ENCODE results near the gene PEX11A. TPM values are rescaled to one million over a fixed set of nuclear protein-coding genes. Genes with fewer than 3 reads are reported as not detected.

PEX11A gene
- total and polyA plus RNA-seq, 2 of the 8 experiments (the other 6 are each of a cell fraction or from before 2014, with no cell fraction given), result 2.9 to 3.0 TPM

- peak; percentile 88 to 94 for TF ChIP-seq SIN3A (conservative IDR thresholded peaks at IDR 0.05 in 1 of 2, IDR thresholded peaks at IDR 0.05 in 1 of 2; ENCODE audit: low read depth in 1 of 2, low read length in 2 of 2)
- TF ChIP-seq RNF2 (IDR thresholded peaks at IDR 0.05; ENCODE audit: borderline replicate concordance, low read depth, low read length, missing control alignments, poor library complexity, severe bottlenecking), result no peak
- TF ChIP-seq USF2 (IDR thresholded peaks at IDR 0.05; ENCODE audit: low read length), result no peak
- TF ChIP-seq RBBP5 (IDR thresholded peaks at IDR 0.05; ENCODE audit: borderline replicate concordance, low read depth, low read length), result peak; percentile 60; the same call in 1 of the 2 replicates
- peak; percentile 25 for TF ChIP-seq EZH2 (IDR thresholded peaks at IDR 0.05; ENCODE audit: low read depth, low read length, severe bottlenecking)
- peak; percentile 98 for TF ChIP-seq KDM4A (IDR thresholded peaks at IDR 0.05; ENCODE audit: low read depth, low read length, severe bottlenecking)
- no peak for TF ChIP-seq JUND (IDR thresholded peaks at IDR 0.05; ENCODE audit: low read length)
- peak; percentile 72 for TF ChIP-seq ASH2L (IDR thresholded peaks at IDR 0.05; ENCODE audit: low read length)
- no peak for TF ChIP-seq JUN (IDR thresholded peaks at IDR 0.05; ENCODE audit: low read depth, low read length)
Observed at GRCh38 chr15:89690276-89691218, at the start of gene PEX11A, which contains the start of gene WDR93 (continued).
